HG03175 (cell line): ENCODE results near the gene GALNT13.
"Not testable (repeated sequence)": the region's sequence is repeated elsewhere in the genome, so short reads cannot be mapped to it uniquely, and the experiment has no call there.

ENCODE experiments used
- ATAC-seq: cut with Tn5 transposase; IDR thresholded peaks from one replicate; pipeline ENCODE4 v1.9.1; 2021; ENCODE audit warnings: mild to moderate bottlenecking, moderate library complexity; ENCODE audit not compliant: unreplicated experiment

The GALNT13 gene

DNA sequence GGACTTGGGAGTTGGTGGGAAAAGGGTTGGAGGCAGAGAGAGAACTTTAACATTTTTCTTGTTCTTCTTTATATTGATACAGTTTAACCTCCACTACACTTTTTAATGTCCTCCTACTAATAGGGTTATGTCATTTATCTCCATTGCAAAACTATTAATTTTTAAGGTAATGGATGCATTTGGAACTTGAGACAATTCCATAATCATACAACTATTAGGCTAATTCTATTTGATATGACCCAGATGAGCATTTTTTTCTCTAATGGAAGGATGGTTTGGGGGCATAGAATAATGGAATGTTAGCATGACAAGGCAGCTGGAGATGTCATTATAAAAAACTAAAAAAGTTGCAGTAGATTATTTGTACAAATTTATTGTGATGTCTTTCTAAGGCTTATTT lies 587.6 kb downstream of the GALNT13 start:
- no peak for ATAC-seq

DNA sequence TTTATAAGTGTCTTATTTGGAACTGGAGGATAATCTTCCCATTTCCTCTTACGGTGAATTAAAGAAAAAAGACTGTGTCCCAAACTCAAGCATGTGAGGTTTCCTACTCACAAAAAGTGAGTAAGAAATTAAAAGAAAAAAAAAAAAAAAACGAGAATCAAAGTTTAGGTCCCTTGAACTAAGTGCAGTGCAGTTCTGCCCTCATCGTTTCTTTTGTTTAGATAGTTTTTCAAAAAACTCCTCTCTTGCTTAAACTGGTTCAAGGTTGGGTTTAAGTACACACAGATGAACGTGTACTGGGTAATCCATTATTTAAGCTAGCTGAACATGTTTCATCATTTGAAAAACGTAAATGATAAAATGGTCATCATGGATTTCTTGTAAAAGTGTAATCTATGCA lies 590.9 kb downstream of the GALNT13 start:
- ATAC-seq: no peak

DNA sequence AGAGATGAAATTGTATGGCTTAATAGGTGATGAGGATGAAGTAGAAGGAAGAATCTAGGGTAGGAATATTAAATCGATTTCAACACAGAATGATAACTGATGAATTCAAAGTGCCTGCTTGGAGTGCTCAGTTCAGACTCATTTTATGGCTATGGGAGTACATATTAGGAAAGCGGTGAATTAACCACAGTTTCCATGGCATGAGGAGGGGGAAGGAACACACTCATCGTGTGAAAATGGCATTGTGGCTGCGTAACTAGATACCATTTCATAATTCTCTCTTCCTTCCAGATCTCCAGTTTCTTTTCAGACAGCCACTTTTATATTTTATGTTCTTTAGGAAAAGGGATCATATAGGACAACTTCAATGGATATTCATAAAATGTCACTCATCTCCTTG lies 594.5 kb downstream of the GALNT13 start:
- no peak for ATAC-seq

DNA sequence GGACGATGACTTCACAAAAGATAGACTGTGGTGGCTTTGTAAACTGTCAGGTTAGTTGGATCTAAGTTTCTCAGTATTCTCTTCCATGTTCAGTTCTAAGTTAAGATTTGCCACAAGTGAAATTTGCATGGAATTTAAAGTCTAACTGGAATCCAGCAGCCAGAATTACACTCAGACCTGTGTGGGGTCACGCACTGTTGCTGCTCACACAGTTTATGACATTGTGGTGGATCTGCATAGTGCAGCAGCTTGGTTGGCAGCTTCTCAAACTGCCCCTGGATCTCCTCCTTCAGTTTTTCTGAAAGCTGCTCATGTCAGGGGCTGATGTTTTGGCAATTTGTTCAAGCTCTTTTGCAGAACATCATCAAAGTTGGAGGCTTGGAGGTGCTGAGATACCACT lies 598.7 kb downstream of the GALNT13 start:
- no peak for ATAC-seq

DNA sequence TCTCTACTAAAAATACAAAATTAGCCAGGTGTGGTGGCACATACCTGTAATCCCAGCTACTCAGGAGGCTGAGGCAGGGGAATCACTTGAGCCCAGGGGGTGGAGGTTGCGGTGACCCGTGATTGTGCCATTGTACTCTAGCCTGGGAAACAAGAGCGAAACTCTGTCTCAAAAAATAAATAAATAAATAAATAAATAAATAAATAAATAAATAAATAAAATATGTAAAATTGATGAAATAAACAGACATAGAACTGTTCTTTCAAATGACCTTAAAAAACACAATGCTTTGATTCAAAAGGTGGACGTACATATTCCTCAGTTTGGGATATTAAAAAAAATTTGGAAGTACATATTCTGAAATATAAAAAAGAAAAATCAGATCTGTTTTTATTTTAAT lies 599.8 kb downstream of the GALNT13 start:
- ATAC-seq: not testable (repeated sequence)

DNA sequence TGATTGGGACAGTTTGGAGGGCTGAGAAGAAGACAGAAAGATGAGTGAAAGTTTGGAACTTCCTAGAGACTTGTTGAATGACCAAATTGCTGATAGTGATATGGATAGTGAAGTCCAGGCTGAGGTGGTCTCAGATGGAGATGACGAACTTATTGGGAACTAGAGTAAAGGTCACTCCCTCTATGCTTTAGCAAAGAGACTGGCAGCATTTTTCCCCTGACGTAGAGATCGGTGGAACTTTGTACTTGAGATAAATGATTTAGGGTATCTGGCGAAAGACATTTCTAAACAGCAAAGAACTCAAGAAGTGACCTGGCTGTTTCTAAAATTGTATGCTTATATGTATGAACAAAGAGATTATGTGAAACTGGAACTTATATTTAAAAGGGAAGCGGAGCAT lies 605.6 kb downstream of the GALNT13 start:
- ATAC-seq: no peak

DNA sequence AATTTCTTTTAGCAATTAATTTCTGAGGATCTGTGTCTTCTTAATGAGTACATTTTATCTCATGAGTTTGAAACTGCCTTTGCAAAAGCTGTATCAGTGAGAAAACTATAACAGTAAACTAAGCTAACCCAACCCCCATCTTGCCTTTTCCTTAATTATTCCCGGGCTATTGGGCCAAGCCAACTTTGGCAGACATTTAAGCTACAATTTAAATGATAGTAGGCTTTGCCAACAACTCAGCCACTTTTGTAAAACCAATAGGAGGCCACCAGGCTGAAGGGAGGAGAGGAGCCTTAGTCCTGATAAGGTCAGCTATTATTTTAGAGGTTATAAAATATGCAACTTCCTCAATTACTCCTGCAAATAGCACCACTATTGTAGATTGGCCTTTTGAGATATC lies 608.8 kb downstream of the GALNT13 start:
- no peak for ATAC-seq

DNA sequence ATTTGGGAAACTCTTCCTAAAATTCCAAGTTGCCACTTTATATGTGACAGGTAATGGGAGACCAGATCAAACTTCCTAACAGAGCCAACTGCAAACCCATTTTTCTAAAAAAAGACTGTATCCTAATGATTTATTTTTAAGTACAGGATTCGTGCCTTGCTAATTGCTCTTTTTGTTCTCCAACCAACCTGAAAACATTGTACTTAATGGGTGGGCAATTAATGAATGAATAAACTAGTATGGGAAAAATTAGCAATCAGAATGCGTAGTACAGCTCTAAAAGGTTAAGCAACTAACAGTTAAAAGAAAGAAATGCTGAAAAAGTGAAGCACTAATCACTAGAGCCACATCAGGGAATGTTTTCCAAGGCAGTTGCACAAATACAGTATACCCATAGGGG lies 609.6 kb downstream of the GALNT13 start:
- no peak for ATAC-seq

DNA sequence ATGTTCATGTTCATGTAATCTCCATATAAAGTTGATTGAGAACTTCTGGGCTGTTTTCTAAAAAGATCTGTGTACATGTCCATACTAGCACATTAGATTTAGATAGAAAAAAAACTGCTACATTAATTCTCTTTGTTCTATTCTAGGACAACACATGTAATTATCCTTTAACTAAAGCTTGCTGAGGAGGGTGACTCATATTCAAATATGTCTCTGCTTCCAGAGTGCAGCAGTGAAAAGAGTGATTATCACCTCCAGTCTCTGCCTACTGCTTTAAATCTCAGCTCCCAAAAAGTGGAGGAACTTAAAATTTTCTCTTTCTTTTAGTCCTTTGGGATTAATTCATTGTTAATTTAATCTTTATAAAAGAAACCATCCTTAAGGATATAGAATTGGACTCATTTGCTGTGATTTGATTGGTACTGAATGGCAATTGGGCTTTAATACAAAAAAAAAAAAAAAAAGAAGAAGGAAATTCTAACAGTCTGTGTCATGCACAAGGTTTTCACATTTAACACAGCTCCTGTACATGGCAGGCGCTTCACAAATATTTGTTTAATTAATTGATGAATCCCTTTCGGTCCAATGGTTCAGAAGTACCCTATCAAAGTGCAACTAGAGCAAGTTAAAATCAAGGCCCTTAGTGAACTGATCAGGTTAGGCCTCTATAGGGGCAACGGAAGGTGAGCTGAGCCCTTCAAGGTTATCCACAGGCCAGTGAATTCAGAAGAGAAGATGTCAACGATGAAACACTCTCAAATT lies 612.8 kb downstream of the GALNT13 start:
- ATAC-seq: peak; percentile 48

DNA sequence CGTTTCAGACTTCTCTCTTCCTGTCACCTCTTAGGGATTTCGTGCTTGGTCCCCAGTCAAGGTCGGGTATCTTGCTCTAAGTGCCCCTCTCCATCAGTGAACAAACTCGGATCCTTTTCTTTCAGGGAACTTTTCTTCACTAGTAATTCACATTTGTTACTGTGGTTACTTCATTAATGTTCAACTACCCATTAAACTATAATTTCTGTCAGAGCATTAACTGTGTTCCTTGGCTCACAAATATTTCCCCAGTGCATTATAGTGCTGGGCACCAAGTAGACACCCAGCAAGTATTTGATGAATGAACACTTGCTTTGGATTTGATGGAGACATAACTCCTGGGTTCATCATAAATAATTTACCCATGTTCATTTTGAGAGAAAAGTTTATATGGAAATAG lies 617.1 kb downstream of the GALNT13 start:
- no peak for ATAC-seq

DNA sequence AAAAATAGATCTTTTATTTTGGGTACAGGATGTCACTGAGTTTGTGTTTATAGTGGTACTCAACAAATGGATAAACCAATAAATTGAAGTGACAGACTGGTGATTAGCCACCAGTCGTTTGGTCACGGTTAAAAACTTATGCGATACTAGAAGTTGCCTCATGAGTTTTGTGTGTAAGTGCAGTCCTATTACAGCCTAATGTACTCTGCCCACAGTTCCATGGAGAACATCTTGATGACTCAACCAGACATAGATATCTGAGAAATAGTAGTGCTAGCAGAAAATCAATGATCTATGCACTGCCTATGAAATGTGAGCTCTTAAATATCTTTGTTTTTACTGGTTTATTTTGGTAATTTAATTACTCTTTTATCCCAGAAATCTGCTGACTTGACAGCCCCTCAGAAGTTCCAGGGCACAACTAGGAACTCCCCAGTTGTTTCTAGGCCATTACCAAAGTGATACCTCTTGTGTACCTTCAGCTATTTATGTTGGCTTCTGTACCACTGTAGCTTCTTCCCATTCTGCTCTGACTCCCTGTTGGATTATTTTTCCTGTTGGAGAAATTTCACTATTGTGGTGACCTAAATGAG lies 617.6 kb downstream of the GALNT13 start:
- no peak for ATAC-seq

DNA sequence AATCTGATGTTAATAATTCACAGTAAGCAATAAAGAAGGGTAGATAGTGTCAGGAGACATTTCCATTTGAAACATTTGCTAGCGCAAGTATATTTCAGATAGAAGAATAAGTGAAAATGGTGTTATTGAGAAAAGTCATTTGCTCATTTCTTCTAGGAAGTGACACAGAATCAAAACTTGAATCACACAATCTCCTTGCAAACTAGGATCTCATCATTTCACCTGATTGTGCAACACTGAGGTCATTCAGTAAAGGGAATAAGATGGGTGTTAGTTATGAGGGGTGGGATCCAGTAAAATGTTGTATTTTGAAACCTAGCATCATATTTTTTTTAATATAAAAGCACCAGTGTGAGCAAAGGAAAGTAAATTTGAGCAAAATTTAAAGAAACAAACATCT lies 618.8 kb downstream of the GALNT13 start:
- no peak for ATAC-seq

DNA sequence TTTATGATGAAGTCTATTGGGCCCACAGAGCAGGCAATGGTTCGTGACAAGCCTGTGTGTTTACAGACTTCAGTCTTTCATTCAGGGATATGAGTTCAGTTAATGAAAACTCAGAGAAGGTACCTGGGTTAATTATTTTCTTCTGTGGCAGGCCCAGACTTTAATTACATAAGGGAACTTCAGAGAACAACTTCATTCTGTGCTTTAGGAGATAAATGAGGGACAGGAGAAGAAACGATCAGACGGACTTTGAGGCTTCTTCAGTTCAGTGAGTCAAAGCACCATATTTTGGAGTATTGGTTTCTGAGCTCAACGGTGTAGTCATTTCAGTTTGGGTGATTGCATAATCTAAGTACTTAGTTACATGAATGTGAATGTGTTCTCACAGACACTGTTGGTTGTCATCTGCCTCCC lies 623.7 kb downstream of the GALNT13 start:
- peak; percentile 55 for ATAC-seq

DNA sequence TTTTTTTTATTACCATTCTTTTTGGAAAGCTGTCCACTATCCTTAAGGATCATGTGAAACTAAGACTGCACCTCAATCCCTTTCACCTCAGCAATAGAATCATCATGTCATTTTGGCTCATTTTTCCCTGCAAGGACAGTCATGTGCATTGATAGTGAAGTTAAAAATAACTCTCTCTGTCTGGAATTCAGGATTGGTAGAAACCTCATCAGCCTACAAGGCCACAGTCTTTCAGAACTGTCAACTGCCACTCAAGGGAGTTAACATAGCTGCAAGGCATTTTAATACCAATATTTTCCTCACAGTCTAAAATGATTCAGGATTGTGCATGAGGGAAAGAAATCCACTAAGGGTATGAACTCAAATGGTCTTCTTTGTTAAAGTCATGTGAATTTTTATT lies 625.3 kb downstream of the GALNT13 start:
- no peak for ATAC-seq
